ENCODE measurements around the gene PAQR8. TPM values are rescaled to one million over a fixed set of nuclear protein-coding genes. Genes with fewer than 3 reads are reported as not detected.
A peak's percentile ranks its signal among the peaks of the same experiment; 100 is the strongest.

Gene PAQR8
- total RNA-seq, 4 donors from 2014 or later, result 9.1 to 300 (median 210) TPM

DNA sequence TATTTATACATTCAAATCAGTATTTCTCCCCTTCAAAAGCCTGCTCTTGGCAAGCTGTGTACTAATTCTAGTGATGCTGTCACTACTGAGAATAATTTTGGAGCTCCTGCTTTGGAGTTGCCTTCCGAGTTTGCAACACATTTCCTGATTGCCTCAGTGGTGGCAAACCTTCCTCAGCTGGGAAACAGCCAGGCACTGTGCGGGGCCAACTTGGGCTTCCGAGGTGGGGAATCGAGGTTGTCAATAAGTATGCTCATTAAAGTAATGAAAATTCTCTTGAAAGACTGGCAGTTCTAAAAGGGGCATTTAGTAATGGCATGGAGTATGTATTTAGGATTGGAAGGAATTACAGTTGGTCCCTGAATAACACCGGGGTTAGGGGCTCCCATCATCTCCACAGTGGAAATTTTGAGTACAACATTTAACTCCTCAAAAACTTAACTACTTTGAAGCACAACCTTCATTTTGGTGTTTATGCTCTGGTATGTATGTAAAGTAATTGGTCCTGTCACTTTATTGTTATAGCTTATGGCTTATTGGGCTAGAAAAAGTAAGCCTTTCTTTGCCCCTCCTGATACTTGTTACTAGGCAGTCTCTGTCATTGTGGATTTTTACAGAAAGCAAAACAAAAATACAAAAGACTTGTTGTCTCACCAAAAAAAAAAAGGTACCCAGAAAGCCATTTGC, 2.7 kb downstream of the PAQR8 start:
- no peaks in the 10 kb centered on the region for H3K27me3 ChIP-seq
- H3K27ac ChIP-seq, result peak overlapping the region in 1 of 4 donors; percentile 6
- DNase-seq, result no peak
- H3K4me1 ChIP-seq, result peaks cover 0 to 28% (median 2%) of the 10 kb centered on the region in 4 donors
- TF ChIP-seq, protein P1, sequence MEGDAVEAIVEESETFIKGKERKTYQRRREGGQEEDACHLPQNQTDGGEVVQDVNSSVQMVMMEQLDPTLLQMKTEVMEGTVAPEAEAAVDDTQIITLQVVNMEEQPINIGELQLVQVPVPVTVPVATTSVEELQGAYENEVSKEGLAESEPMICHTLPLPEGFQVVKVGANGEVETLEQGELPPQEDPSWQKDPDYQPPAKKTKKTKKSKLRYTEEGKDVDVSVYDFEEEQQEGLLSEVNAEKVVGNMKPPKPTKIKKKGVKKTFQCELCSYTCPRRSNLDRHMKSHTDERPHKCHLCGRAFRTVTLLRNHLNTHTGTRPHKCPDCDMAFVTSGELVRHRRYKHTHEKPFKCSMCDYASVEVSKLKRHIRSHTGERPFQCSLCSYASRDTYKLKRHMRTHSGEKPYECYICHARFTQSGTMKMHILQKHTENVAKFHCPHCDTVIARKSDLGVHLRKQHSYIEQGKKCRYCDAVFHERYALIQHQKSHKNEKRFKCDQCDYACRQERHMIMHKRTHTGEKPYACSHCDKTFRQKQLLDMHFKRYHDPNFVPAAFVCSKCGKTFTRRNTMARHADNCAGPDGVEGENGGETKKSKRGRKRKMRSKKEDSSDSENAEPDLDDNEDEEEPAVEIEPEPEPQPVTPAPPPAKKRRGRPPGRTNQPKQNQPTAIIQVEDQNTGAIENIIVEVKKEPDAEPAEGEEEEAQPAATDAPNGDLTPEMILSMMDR (IDR thresholded peaks at IDR 0.05), result no peak
- no peak for TF ChIP-seq POLR2A (IDR thresholded peaks at IDR 0.05)
- H3K36me3 ChIP-seq, result peaks cover 0 to 27% (median 0%) of the 10 kb centered on the region in 3 donors
- H3K4me3 ChIP-seq, result peak overlapping the region in 2 of 4 donors; percentile 78 to 85
- H3K9me3 ChIP-seq, result no peaks in the 10 kb centered on the region

DNA sequence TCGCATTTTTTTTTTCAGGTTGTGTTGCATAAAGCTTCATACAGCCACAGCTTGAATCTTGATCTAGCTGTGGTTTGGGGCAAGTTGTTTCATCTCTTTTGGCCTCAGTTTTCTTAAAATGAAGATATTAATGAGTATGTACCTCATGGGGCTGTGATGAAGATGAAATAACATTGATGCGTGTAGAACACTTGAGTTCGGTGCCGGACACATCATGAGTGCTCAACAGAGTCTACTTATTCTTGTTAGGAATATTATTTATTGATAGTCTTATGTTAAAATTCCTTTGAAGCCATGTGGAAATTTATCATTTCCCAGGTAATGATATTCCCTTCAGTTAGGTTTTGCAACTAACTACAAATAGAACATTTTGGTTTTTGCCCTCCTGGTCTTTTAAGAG, 3.4 kb downstream of the PAQR8 start:
- H3K4me3 ChIP-seq, result peak overlapping the region in 2 of 4 donors; percentile 78 to 85
- no peaks in the 10 kb centered on the region for H3K9me3 ChIP-seq
- H3K4me1 ChIP-seq, result peaks cover 0 to 24% (median 2%) of the 10 kb centered on the region in 4 donors

DNA sequence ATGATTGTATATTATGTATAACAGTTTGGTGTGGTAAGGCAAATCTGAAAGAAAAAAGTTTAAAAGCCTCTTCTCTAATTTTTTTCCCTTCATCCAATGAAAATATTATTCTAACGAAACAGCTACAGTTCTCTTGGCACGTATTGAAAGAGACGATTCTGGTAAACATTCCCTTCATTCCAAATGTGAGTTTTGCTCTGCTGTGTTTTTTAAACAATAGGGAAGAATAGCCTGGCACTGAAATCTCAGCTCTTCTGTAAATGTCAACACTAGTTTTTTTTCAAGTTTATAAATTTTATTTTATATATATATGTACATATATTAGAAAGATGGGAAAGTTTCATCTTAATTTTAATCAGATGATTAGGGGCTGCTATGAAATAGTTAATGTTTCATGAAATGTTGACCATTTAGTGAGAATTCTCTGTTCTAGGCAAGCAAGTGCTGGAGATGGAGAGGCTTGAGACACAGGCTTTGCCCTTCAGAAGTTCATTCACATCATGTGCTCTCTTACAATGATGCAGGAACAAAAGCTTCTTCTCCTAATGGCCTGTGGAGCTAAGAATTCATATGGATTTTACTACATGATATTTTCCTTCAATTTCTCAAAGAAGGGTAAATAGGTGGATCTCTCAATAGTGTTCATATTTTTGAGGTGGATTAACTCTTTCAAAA, 4.1 kb downstream of the PAQR8 start:
- Histone ChIP-seq H3K27me3 (no peaks in the 10 kb centered on the region), H3K36me3 (peaks cover 0 to 27% (median 0%) of the 10 kb centered on the region in 3 donors), H3K4me1 (peaks cover 0 to 18% (median under 1%) of the 10 kb centered on the region in 4 donors), H3K9me3 (no peaks in the 10 kb centered on the region), H3K27ac (no peak overlapping the region), H3K4me3 (peak overlapping the region in 1 of 4 donors; percentile 85)
- DNase-seq, result no peak
- TF ChIP-seq POLR2A (IDR thresholded peaks at IDR 0.05), result no peak
- TF ChIP-seq, protein P1 (IDR thresholded peaks at IDR 0.05), result no peak

More for the DNA sequence above, 3.4 kb downstream of the PAQR8 start:
- Histone ChIP-seq H3K27ac (no peak overlapping the region), H3K36me3 (peaks cover 0 to 27% (median 0%) of the 10 kb centered on the region in 3 donors), H3K27me3 (no peaks in the 10 kb centered on the region)
- DNase-seq, result no peak
- no peak for TF ChIP-seq POLR2A (IDR thresholded peaks at IDR 0.05)
- TF ChIP-seq, protein P1 (IDR thresholded peaks at IDR 0.05), result no peak

DNA sequence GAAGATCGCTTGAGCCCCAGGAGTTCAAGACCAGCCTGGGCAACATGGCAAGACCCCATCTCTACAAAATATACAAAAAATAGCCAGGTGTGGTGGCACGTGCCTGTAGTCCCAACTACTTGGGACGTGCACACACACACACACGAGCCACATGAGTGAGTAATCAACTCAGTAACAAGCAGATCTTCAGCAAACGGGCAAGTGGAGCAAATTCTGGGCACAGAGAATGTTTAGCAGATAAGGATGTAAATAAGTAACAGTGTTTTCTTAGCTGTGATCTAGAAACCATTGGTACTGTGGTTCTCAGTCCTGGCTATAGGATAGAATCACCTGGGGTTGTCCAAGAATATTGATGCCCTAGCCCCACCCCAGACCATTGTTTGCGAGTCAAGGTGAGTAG, 6.1 kb downstream of the PAQR8 start:
- no peaks in the 10 kb centered on the region for H3K9me3 ChIP-seq
- no peak for DNase-seq
- no peak for TF ChIP-seq POLR2A (IDR thresholded peaks at IDR 0.05)
- TF ChIP-seq, protein P1 (IDR thresholded peaks at IDR 0.05), result no peak
- H3K27ac ChIP-seq, result peak overlapping the region in 1 of 4 donors; percentile 12
- H3K4me1 ChIP-seq, result peaks cover 0 to 24% (median 2%) of the 10 kb centered on the region in 4 donors
- no peaks in the 10 kb centered on the region for H3K27me3 ChIP-seq
- H3K4me3 ChIP-seq, result no peak overlapping the region
- H3K36me3 ChIP-seq, result peaks cover 0 to 33% (median 0%) of the 10 kb centered on the region in 3 donors

DNA sequence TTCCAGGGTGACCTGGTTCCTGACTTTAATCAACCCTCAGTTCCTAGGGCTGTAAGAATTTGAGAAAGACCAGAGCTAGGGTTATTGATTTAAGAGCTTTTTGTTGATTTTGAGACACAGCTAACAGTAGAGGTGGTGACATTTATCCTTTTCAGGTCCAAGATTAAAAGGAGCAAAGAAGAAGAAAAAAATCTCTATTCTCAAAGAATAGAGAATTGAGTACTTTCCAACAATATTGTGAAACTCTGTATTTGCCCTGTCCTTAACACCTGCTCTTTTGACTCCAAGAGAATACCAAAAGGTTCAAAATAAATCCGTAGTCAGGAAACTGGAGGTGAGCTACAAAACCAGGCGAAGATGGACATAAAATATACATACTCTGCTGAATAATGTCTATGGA, 7.3 kb downstream of the PAQR8 start:
- DNase-seq, result no peak
- H3K4me1 ChIP-seq, result peaks cover 0 to 23% (median 2%) of the 10 kb centered on the region in 4 donors
- no peaks in the 10 kb centered on the region for H3K27me3 ChIP-seq

More for the DNA sequence above, 7.3 kb downstream of the PAQR8 start:
- no peaks in the 10 kb centered on the region for H3K9me3 ChIP-seq
- no peak overlapping the region for H3K4me3 ChIP-seq
- H3K27ac ChIP-seq, result no peak overlapping the region
- peaks cover 0 to 43% (median 0%) of the 10 kb centered on the region in 3 donors for H3K36me3 ChIP-seq
- TF ChIP-seq, protein P1 (IDR thresholded peaks at IDR 0.05), result no peak
- TF ChIP-seq POLR2A (IDR thresholded peaks at IDR 0.05), result no peak

Measured in Peyer's patch (tissue), 4 donors.